CD4-positive, alpha-beta T cell treated with Interleukin-17A for 4 hours (primary cell): Measurements from ENCODE around the gene HSPB6.

ENCODE experiments used
- DNase-seq: peaks from one replicate; pipeline ENCODE4 v3.0.0-alpha.2; 2020; ENCODE audit warnings: mixed read lengths

HSPB6 gene

GRCh38 chr19:35764432-35765315 is 7.8 kb upstream of the HSPB6 start:
- DNase-seq: no peak

- no peak for DNase-seq
Measured at GRCh38 chr19:35760711-35761349, 4.0 kb upstream of the HSPB6 start.

DNA sequence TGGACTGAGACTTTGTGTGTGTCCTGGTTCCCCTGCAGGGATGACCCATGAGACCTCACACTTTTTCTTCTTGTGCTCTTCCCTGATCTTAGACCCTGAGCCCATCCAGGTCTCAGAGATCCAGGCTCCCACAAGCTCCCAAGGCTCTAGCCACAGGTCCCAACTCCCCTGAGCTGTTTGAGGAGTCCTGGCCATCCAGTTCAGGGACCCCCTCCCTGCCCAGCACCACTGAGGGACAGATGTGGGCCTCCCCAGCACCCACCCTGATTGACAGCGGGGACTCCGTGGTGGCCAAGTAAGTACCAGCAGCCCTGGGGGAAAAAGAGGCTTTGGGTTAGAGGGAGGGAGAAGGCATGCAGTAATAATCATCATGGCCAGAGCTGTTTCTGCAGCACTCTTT is 2.9 kb upstream of the HSPB6 start:
- DNase-seq: no peak

- peak; percentile 98 for DNase-seq
Measured at GRCh38 chr19:35757749-35758608, 1.1 kb upstream of the HSPB6 start, which contains the start of gene PROSER3. TSS of gene PROSER3 (plus strand) at chr19:35758176. CDS start at chr19:35758216, 40 bp downstream.

GRCh38 chr19:35757231-35757748 is 461 bp upstream of the HSPB6 start:
- DNase-seq: peak; percentile 23

DNA sequence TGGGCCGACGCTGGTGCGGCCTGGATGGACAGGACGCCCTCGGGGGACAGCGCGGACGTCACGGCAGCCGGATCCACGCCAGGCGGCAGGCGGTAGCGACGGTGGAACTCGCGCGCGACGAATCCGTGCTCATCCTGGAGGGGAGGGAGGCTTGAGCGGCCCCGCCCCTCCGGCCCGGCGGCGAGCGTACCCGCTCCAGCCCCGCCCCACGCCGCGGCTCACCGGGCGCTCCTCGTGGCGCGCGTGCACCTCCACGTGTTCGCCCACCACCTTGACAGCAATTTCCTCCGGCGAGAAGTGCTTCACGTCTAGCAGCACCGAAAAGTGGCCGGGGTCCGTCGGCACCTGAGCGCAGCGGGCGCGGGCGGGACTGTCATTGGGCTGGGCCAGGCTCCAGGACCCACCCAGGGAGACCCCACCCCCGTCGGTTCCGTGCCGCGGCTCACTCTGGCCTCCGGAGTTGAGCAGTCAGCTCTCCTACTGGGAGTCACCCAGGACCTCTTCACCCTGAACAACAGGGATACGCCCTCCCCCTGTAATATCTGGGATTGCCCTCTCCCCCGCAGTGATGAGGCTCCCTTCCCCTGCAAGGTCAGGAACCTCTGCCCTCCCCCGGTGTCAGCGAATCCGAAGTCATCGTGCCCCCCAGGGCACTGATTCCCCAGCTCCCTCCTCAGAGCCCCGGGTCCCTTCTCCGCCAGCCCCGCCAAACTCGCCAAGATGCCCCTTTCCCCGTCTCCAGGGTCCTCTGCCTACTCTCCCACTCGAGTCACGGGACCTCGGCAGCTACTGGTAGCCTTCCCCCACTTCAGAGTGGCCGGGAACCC is 1.1 kb downstream of the HSPB6 start:
- DNase-seq: peak; percentile 70

DNA sequence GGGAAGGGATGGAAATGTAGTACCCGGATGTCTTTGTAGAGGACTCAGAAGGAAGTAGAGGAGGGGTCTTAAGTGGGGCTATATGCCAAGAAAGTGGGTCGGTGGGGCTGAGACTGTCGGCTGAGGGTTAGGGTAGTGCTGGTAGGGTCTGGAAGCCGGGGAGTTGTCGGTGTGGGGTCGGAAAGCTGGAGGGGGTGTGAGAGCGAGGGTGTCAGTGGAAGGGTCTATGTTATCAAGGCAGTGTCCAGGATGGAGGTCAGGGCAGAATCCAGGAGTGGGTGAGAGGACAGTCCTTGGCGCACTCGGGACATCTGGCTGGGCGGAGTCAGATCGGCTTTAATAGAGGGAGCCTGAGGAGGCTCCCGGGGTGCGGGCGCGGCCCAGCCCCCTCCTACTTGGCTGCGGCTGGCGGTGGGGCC is 1.7 kb downstream of the HSPB6 start:
- no peak for DNase-seq

- no peak for DNase-seq
Measured at GRCh38 chr19:35754370-35755130, 2.3 kb downstream of the HSPB6 start.

DNA sequence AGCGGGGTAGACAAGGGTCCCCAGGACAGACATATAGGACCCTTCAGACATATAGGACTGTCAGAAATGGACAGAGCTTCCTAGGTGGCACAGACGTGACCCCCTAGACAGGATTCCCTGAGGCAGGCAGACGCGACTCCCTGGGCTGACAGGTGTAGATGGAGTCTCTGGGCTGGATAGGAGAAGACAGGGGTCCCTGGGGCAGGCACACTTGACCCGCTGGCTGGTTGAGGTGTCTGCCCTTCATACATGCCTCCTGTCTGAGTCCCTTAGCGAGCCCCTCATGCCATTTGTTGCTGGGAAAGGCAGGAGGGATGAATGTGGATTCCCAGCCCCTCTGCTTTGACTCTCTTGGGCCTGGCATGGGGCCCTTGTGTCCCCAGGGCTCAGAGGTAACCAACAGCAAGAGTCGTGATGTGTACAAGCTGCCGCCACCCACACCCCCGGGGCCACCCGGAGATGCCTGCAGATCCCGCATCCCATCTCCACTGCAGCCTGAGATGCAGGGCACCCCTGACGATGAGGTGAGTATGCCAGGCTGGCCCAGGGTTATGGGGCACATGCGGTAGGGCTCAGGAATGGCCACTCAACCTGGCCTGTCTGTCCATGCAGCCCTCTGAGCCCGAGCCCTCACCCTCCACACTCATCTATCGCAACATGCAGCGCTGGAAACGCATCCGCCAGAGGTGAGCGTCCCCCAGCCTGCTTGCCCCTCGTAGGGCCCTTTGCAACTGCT is 3.0 kb downstream of the HSPB6 start:
- DNase-seq: no peak

DNA sequence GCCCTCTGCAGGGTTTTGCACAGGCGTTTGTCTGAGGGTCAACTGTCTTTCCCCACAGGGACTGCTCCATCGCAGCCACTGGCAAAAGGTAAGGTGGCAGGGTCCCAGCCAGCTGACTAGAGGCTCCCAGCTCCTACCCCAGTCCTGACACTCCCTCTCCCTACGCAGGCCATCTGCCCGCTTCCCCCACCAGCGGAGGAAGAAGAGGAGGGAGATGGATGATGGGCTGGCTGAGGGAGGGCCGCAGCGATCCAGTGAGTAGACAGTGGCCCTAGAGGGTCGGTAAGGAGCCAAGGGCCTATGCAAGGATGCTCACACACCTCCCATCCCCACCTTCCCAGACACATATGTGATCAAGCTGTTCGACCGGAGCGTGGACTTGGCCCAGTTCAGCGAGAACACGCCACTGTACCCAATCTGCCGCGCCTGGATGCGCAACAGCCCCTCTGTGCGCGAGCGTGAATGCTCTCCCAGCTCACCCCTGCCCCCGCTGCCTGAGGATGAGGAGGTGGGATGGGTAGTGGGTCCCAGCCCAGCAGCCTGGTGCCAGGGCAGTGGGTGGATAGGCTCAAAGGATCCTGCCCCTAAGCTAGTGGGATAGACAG is 4.0 kb downstream of the HSPB6 start:
- no peak for DNase-seq

DNA sequence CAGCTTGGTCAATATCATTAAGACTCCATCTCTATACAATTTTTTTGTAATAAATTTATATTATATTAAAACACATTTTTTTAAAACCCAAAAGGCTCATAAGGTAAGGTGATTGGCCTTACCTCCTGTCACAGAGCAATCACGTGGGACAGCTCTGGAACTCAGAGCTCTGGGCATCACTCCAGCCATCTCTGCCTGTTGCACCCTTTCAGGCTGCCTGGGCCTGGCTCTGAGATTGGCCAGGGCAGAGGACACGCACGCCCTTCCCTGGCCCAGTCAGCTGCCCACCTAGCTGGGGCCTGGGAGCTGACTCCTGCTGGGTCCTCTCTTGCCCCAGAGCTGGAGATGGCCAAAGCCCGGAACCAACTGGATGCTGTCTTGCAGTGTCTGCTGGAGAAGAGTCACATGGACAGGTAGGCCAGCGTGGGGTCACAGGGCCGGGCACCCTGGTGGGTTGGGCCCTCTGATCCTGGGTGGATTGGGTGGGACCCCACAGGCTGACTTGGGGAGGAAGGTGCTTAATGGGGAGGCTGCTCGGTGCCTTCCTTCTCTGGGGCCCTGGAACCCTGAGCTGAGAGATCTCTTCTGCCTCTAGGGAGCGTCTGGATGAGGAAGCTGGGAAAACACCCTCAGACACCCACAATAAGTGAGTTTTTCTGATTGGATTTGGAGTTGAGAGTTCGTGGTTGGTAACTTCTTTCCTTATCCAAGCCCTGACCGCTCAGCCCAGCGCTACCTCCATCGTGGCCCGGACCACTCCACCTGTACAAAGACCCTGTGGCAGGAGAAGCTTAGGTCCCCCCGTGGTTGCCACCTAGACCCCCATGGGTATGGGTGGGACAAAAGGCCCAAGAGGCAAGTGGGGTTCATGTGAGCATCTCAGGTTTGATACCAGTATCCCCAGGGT is 4.7 kb downstream of the HSPB6 start:
- no peak for DNase-seq

DNA sequence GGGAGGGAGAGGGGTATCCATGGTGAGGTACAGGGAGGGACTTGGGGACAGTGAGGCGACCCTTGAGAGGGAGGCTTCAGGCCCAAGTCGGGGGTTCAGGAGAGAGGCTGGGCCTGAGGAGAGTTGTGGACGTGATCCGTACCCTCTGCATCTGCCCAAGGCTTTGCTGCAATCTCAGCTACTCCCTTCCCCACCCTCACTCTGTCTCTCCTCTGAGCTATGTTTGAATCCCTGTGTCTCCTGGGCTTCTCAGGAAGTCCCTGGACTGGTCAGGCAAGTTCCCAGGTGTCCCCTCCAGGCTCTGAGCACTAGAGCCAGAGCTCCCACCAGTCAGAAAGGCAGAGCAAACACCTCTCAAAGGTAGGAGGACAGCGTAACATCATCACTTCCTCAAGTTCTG is 6.7 kb downstream of the HSPB6 start:
- DNase-seq: no peak

- DNase-seq: peak; percentile 99
Measured at GRCh38 chr19:35748106-35749020, 8.5 kb downstream of the HSPB6 start, which contains the start of gene LIN37. TSS of gene LIN37 (plus strand) at chr19:35748576. CDS start at chr19:35748725, 149 bp downstream.

DNA sequence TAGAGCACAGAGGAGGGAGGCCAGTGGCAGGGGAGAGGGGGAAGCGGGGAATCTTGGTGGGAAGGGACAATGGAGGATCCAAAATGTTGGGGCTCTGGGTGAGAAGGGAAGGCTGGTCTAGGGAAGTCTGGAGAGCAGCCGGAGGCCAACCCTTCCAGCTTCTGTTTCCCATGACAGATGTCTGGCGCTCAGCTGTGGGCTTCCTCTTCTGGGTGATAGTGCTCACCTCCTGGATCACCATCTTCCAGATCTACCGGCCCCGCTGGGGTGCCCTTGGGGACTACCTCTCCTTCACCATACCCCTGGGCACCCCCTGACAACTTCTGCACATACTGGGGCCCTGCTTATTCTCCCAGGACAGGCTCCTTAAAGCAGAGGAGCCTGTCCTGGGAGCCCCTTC is 10.3 kb downstream of the HSPB6 start:
- DNase-seq: no peak

GRCh38 chr19:35746087-35746462 is 10.8 kb downstream of the HSPB6 start:
- no peak for DNase-seq

DNA sequence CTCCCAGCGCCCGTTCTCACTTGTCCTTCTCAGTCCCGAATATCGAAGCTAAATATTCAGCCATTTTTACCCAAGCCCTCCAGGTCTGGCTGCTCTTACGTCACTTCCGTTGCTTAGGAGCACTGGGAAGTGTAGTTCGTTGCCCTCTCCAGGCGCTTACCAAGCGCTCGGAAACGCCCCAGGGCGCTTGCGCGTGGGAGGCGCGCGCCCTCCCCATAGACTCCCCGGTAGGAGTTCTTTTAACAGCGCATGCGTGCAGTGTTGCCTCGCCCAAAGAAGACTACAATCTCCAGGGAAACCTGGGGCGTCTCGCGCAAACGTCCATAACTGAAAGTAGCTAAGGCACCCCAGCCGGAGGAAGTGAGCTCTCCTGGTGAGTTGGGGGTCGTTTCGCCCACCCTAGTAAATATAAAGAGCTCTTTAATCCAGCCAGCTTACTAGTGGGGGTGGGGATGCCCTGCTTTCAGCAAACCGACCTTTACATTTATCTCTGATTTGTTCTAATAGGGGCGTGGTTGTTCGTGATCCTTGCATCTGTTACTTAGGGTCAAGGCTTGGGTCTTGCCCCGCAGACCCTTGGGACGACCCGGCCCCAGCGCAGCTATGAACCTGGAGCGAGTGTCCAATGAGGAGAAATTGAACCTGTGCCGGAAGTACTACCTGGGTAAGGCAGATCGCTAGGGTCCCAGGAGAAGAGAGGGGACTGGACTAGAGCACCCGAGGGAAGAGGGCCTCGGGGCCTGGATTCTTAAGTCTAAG is 11.3 kb downstream of the HSPB6 start, which contains the start of the genes PSENEN and U2AF1L4:
Gene PSENEN (plus strand): TSS at position 324 of the 759 bp plus-strand sequence. CDS start 280 bp downstream, at position 604.
Gene U2AF1L4 (minus strand): TSS at position 91 of the 759 bp plus-strand sequence. CDS start 27 bp downstream, at position 64.
- peak; percentile 96 for DNase-seq
